Loucy (cell line): ENCODE measurements around the gene NACAD.

Experiments
- EZH2phosphoT487 ChIP-seq: fragments of 200-600 bp; IDR thresholded peaks from 2 replicates; pipeline ENCODE4 v1.6.1; 2018; ENCODE audit warnings: antibody characterized with exemption, mild to moderate bottlenecking, moderate library complexity, borderline replicate concordance
- TF ChIP-seq, protein P1 (sequence below): fragments of 200-600 bp; sonication (generic); conservative IDR thresholded peaks from 2 replicates; pipeline ENCODE4 v1.5.1; 2014; ENCODE audit warnings: mild to moderate bottlenecking, antibody characterized with exemption, low read length

DNA sequence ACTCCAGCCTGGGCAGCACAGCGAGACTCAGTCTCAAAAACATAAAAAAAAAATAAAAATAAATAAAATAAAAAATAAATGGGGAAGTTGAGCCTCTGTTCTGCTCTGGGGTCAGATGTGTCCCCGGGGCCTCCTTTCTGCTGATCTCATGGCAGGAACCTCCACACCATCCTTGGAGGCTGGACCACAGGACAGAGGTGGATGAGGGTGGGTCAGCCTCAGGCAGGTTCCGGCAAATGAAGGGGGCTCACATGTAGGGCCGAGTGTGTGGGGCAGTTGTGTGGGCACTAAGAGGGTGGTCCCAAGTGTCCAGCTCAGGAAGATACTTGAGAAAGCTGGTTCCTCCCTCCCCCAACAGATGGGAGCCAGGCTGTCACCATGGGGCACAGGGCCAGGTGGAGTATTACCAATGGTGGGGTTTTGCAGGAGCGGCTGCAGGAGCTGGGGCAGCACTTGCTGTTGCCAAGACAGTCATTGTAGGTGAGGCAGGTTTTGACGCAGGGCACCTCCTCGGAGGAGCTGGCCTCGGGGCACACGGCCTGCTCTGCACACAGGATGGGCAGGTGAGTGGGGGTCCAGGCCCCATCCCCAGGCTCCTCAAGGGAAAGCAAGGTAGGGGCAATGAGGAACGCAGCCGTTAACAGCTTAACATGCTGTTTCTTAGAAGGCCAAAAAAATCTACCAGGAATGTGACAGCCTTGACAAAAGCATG lies 36.6 kb upstream of the NACAD start:
- TF ChIP-seq, protein P1, sequence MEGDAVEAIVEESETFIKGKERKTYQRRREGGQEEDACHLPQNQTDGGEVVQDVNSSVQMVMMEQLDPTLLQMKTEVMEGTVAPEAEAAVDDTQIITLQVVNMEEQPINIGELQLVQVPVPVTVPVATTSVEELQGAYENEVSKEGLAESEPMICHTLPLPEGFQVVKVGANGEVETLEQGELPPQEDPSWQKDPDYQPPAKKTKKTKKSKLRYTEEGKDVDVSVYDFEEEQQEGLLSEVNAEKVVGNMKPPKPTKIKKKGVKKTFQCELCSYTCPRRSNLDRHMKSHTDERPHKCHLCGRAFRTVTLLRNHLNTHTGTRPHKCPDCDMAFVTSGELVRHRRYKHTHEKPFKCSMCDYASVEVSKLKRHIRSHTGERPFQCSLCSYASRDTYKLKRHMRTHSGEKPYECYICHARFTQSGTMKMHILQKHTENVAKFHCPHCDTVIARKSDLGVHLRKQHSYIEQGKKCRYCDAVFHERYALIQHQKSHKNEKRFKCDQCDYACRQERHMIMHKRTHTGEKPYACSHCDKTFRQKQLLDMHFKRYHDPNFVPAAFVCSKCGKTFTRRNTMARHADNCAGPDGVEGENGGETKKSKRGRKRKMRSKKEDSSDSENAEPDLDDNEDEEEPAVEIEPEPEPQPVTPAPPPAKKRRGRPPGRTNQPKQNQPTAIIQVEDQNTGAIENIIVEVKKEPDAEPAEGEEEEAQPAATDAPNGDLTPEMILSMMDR, result no peak
- TF ChIP-seq EZH2phosphoT487, result no peak
